HCT116 (cell line): Measurements from ENCODE around the gene SLC5A4. TPM values are rescaled to one million over a fixed set of nuclear protein-coding genes. Genes with fewer than 3 reads are reported as not detected.
A peak's percentile ranks its signal among the peaks of the same experiment; 100 is the strongest.

ENCODE experiments used
- ATAC-seq: fragments of 200-7000 bp; cut with Tn5 transposase; 2 replicates; pipeline ENCODE4 v1.9.1; 2020; ENCODE audit warnings: mild to moderate bottlenecking, moderate library complexity
- BruUV-seq: library from RNA; stranded (reverse); fragments of 400-500 nt; replicated peaks from 2 replicates; lab custom pipeline; 2021; lab: Mats Ljungman, UMichigan
- CTCF ChIA-PET: fragments of 300-600 bp; sonication (Branson Sonifier 250); formaldehyde crosslinking; loops from one replicate; lab custom pipeline; 2021; ENCODE audit warnings: antibody characterized with exemption; lab: Charles Lee
- POLR2A ChIA-PET: fragments of 300-600, 350-600 bp; sonication (Branson Sonifier 250); formaldehyde crosslinking; loops from one replicate; lab custom pipeline; 2021; ENCODE audit warnings: antibody characterized with exemption; lab: Charles Lee
- RAD21 ChIA-PET, 2 experiments: fragments of 300-600 bp; sonication (Branson Sonifier 250); formaldehyde crosslinking; loops; one replicate each; lab custom pipeline; 2023; ENCODE audit warnings: low total read pairs in 2 of 2; ENCODE audit not compliant: uncharacterized antibody in 2 of 2, unreplicated experiment in 2 of 2, low non-redundant PET in 1 of 2; lab: Charles Lee
- DNase-seq: peaks from one replicate; pipeline ENCODE4 v3.0.0-alpha.2; 2010; ENCODE audit warnings: low read depth, low spot score
- H2AFZ ChIP-seq: fragments of 200-600 bp; shearing (Covaris generic), sonication (generic); 2 replicates; pipeline ENCODE4 v1.6.1; 2017; ENCODE audit warnings: low read depth, mixed run types, mixed read lengths, antibody characterized with exemption, low read length; ENCODE audit not compliant: poor library complexity, severe bottlenecking
- H3K27ac ChIP-seq: 2 replicates; pipeline ENCODE4 v1.5.1; 2012; ENCODE audit warnings: low read depth, low read length
- H3K27me3 ChIP-seq: fragments of 200-600 bp; sonication (generic); 2 replicates; pipeline ENCODE4 v1.6.1; 2016; ENCODE audit warnings: mixed run types, low read length, mixed read lengths; ENCODE audit not compliant: insufficient read depth
- H3K36me3 ChIP-seq, 2 experiments: fragments of 200-500 bp in 1 of 2; fragments of 200-600 bp in 1 of 2; sonication (Bioruptor generic) in 1 of 2; sonication (generic) in 1 of 2; 2 replicates each; pipeline versions ENCODE4 v1.5.1 to v1.6.1; 2014 to 2016; ENCODE audit warnings: low read length in 2 of 2, inconsistent platforms in 1 of 2, mixed read lengths in 1 of 2, mixed run types in 1 of 2; ENCODE audit not compliant: insufficient read depth in 2 of 2, control insufficient read depth in 1 of 2
- H3K4me1 ChIP-seq, 2 experiments: fragments of 200-600 bp in 1 of 2; sonication (generic) in 1 of 2; 2 replicates each; pipeline versions ENCODE4 v1.5.1 to v1.6.1; 2012 to 2017; ENCODE audit warnings: low read length in 2 of 2, inconsistent platforms in 1 of 2, mild to moderate bottlenecking in 1 of 2, mixed read lengths in 1 of 2, mixed run types in 1 of 2, moderate library complexity in 1 of 2; ENCODE audit not compliant: insufficient read depth in 2 of 2, control insufficient read depth in 1 of 2
- H3K4me2 ChIP-seq: fragments of 200-600 bp; sonication (generic); 2 replicates; pipeline ENCODE4 v1.6.1; 2017; ENCODE audit warnings: mixed run types, low read length, mixed read lengths
- H3K4me3 ChIP-seq, 2 experiments: fragments of 200-600 bp in 1 of 2; sonication (generic) in 1 of 2; replicated peaks in 1 of 2; 2 replicates each; pipeline ENCODE4 v1.5.1; 2011 to 2016; ENCODE audit warnings: low read length in 2 of 2, control low read depth in 1 of 2, low read depth in 1 of 2, mild to moderate bottlenecking in 1 of 2, mixed read lengths in 1 of 2, mixed run types in 1 of 2
- H3K79me2 ChIP-seq: fragments of 200-600 bp; sonication (generic); 2 replicates; pipeline ENCODE4 v1.6.1; 2017; ENCODE audit warnings: mild to moderate bottlenecking, mixed run types, low read length, moderate library complexity, mixed read lengths; ENCODE audit not compliant: insufficient read depth
- H3K9ac ChIP-seq: fragments of 200-600 bp; sonication (generic); 2 replicates; pipeline ENCODE4 v1.6.1; 2016; ENCODE audit warnings: low read length, mixed read lengths
- H3K9me2 ChIP-seq: fragments of 200-600 bp; sonication (generic), shearing (Covaris generic); 2 replicates; pipeline ENCODE4 v1.6.1; 2017; ENCODE audit warnings: mixed run types, mild to moderate bottlenecking, moderate library complexity; ENCODE audit not compliant: insufficient read depth
- H3K9me3 ChIP-seq, 2 experiments: fragments of 200-500 bp in 1 of 2; fragments of 200-600 bp in 1 of 2; sonication (Bioruptor generic) in 1 of 2; sonication (generic) in 1 of 2; 2 replicates each; pipeline ENCODE4 v1.6.1; 2014 to 2017; ENCODE audit warnings: low read length in 2 of 2, mixed read lengths in 2 of 2, inconsistent platforms in 1 of 2, low read depth in 1 of 2, mild to moderate bottlenecking in 1 of 2, mixed run types in 1 of 2, moderate library complexity in 1 of 2; ENCODE audit not compliant: control insufficient read depth in 1 of 2, insufficient read depth in 1 of 2
- H4K20me1 ChIP-seq: fragments of 200-600 bp; sonication (generic), shearing (Covaris generic); 2 replicates; pipeline ENCODE4 v1.6.1; 2017; ENCODE audit warnings: mixed run types, mild to moderate bottlenecking, moderate library complexity; ENCODE audit not compliant: insufficient read depth
- CBX3 ChIP-seq: IDR thresholded peaks from 2 replicates; pipeline ENCODE4 v1.6.1; 2012; ENCODE audit warnings: low read depth
- ELF1 ChIP-seq: IDR thresholded peaks from 2 replicates; pipeline ENCODE4 v1.6.1; 2012; ENCODE audit warnings: low read depth, borderline replicate concordance
- EZH2phosphoT487 ChIP-seq: fragments of 200-600 bp; IDR thresholded peaks from 2 replicates; pipeline ENCODE4 v1.6.1; 2018; ENCODE audit warnings: antibody characterized with exemption, borderline replicate concordance
- POLR2AphosphoS5 ChIP-seq: IDR thresholded peaks from 2 replicates; pipeline ENCODE4 v1.6.1; 2011; ENCODE audit warnings: mild to moderate bottlenecking, low read depth, low read length, moderate library complexity
- SIN3A ChIP-seq: IDR thresholded peaks from 2 replicates; pipeline ENCODE4 v1.6.1; 2012; ENCODE audit warnings: low read depth
- TCF7L2 ChIP-seq: IDR thresholded peaks from 2 replicates; pipeline ENCODE4 v1.7.0; 2011; ENCODE audit warnings: borderline replicate concordance, inconsistent platforms; ENCODE audit not compliant: insufficient read depth, insufficient read length; ENCODE audit errors: extremely low read depth
- ZBTB33 ChIP-seq: IDR thresholded peaks from 2 replicates; pipeline ENCODE4 v1.6.1; 2011; ENCODE audit warnings: mild to moderate bottlenecking, low read length, moderate library complexity; ENCODE audit not compliant: insufficient replicate concordance; ENCODE audit errors: extremely low read depth
- ZNF274 ChIP-seq: fragments of 200-500 bp; sonication (Bioruptor generic); IDR thresholded peaks from 2 replicates; pipeline ENCODE4 v1.6.1; 2014; ENCODE audit warnings: mild to moderate bottlenecking, low read depth, low read length, inconsistent platforms
- intact Hi-C: fragments of 100-400 bp; cut with micrococcal nuclease; formaldehyde crosslinking; loops from 2 replicates; pipeline ENCODE4 v1.10.0; 2022
- total RNA-seq: library from RNA; stranded (reverse); gene quantifications from one replicate; pipeline ENCODE4 v1.2.1, GENCODE V29; 2021; ENCODE audit not compliant: unreplicated experiment
- TF ChIP-seq, protein P1 (sequence below): IDR thresholded peaks from 2 replicates; pipeline ENCODE4 v1.6.1; 2012
- TF ChIP-seq, protein P2 (sequence below): IDR thresholded peaks from 2 replicates; pipeline ENCODE4 v1.6.1; 2012

The SLC5A4 gene
- total RNA-seq, 1 experiment from 2014 or later: 0.22 TPM

DNA sequence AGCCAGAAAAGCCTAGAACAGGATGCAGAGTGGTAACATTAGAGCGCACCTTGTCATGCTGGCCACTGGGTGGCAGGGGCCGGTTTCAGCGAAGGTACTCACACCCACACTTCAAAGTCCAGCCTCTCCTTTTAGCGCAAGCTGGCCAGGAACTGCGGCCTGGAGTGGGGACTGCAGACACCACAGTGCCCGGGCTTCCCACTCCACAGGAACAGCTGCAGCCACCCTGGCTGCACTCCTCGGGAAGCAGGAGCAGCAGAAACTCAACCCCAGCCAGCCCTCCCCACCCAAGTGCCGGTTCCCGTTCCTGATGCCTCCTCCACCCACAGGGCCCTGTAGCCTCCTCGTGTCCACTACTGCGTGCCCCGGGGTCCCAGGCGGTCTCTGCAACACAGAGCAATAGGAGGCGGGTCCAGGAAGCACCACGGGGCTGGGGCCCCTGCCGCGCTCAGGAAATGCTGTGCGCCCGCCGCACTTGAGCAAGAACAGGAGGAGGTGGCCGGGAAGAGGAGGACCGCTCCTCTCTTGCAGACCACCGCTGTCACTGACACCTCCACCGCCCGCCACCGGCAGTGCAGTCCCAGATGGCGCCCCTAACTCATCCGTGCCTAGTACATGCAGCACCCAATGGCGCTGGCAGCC, 52.5 kb downstream of the SLC5A4 start (continued):
- TF ChIP-seq ZBTB33 (no peak), SIN3A (no peak), EZH2phosphoT487 (no peak), ELF1 (no peak), CBX3 (no peak; the same call in 1 of the 2 replicates), TCF7L2 (peak; percentile 79), ZNF274 (no peak)
- TF ChIP-seq, protein P1, sequence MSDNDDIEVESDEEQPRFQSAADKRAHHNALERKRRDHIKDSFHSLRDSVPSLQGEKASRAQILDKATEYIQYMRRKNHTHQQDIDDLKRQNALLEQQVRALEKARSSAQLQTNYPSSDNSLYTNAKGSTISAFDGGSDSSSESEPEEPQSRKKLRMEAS: no peak
- TF ChIP-seq, protein P2, sequence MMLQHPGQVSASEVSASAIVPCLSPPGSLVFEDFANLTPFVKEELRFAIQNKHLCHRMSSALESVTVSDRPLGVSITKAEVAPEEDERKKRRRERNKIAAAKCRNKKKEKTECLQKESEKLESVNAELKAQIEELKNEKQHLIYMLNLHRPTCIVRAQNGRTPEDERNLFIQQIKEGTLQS: no peak

- intact Hi-C loops: loop anchor here (10.0 kb wide), 2 partner anchors 173 to 273 kb away; partner anchors contain the start of gene FBXO7
- ChIA-PET RAD21 (interaction anchor here in 1 of 2 experiments (0.8 kb wide), 1 partner anchor 242 kb away, joined by 3 read pairs; no protein-coding TSS in a partner anchor), POLR2A (no interaction called here), CTCF (interaction anchor here (1.0 to 1.4 kb wide), 5 partner anchors 24 to 232 kb away, joined by 3 to 10 read pairs (median 3); no protein-coding TSS in a partner anchor)
- no peaks in the 10 kb centered on the region for H3K9me3 ChIP-seq
- H3K4me3 ChIP-seq: no peak overlapping the region
- TF ChIP-seq POLR2AphosphoS5: no peak
- peak overlapping the region; percentile 35 for H3K4me2 ChIP-seq
- H3K36me3 ChIP-seq: no peaks in the 10 kb centered on the region
- no peaks in the 10 kb centered on the region for H3K27me3 ChIP-seq
- H2AFZ ChIP-seq: no peak overlapping the region
- H3K9ac ChIP-seq: no peak overlapping the region
- no peaks in the 10 kb centered on the region for H4K20me1 ChIP-seq
- ATAC-seq (no peak), DNase-seq (no peak)
- H3K79me2 ChIP-seq: no peaks in the 10 kb centered on the region
- no TSS peak for BruUV-seq
- no peaks in the 10 kb centered on the region for H3K9me2 ChIP-seq
- peaks cover 23 to 43% of the 10 kb centered on the region in 2 experiments for H3K4me1 ChIP-seq
- 0 out of 2 replicates have a peak overlapping the region, but pooled peaks have one; percentile 30 for H3K27ac ChIP-seq
Measured at GRCh38 chr22:32202161-32202538, 53.0 kb downstream of the SLC5A4 start.
